Measurements from ENCODE around the gene CBFA2T2.

DNA sequence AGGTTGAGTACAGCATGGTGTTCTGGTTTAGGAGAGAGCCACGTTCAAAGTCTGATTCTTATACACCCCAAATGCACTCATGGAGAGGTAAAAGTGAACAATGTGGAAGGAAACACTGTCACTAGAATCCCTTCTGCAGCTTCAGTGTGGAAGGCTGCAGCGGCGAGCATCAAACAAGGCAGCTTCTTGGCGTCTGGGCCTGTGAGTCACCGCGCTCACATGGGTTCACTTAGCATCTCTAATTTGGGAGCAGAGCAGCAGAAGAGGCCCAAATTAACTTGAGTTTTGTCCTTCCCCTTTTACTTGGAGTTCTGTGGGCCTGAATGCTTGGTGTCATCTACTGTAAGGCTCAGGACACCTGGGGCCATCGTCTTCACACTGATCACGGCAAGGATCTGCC lies 207.2 kb downstream of the CBFA2T2 start:
- TF ChIP-seq, protein P1, sequence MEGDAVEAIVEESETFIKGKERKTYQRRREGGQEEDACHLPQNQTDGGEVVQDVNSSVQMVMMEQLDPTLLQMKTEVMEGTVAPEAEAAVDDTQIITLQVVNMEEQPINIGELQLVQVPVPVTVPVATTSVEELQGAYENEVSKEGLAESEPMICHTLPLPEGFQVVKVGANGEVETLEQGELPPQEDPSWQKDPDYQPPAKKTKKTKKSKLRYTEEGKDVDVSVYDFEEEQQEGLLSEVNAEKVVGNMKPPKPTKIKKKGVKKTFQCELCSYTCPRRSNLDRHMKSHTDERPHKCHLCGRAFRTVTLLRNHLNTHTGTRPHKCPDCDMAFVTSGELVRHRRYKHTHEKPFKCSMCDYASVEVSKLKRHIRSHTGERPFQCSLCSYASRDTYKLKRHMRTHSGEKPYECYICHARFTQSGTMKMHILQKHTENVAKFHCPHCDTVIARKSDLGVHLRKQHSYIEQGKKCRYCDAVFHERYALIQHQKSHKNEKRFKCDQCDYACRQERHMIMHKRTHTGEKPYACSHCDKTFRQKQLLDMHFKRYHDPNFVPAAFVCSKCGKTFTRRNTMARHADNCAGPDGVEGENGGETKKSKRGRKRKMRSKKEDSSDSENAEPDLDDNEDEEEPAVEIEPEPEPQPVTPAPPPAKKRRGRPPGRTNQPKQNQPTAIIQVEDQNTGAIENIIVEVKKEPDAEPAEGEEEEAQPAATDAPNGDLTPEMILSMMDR (conservative IDR thresholded peaks at IDR 0.05 in 1 of 2, IDR thresholded peaks at IDR 0.05 in 1 of 2; ENCODE audit: extremely low read depth in 1 of 2, insufficient read depth in 1 of 2, low read depth in 1 of 2, low read length in 2 of 2) = no peak
- no peak for TF ChIP-seq EZH2 (IDR thresholded peaks at IDR 0.05; ENCODE audit: borderline replicate concordance, low read length)
